ENCODE data around the gene RAB15. TPM values are rescaled to one million over a fixed set of nuclear protein-coding genes. Genes with fewer than 3 reads are reported as not detected.

Gene RAB15
- 13.8 TPM for total RNA-seq
- long read RNA-seq, transcript RAB15-203 (7 exons, 3,515 nt), result major isoform, 5 of 27 reads
- long read RNA-seq, partial matches to known transcripts, result 2 of 27 reads
- long read RNA-seq, other reads (novel, unspliced or antisense), result 19 of 27 reads

- ATAC-seq (peak; percentile 69 to 76), DNase-seq (no peak)
- intact Hi-C loops (cut with DNase I), result no loop called here
- no peaks in the 10 kb centered on the region for H3K9me3 ChIP-seq
- H3K27me3 ChIP-seq (ENCODE audit: low read depth), result no peaks in the 10 kb centered on the region
- peaks cover 12% of the 10 kb centered on the region for H3K4me1 ChIP-seq
- H3K4me3 ChIP-seq, result peak within 1 kb of the TSS; percentile 69
- H3K27ac ChIP-seq, result peak within 1 kb of the TSS; percentile 39
- TF ChIP-seq, protein P1, sequence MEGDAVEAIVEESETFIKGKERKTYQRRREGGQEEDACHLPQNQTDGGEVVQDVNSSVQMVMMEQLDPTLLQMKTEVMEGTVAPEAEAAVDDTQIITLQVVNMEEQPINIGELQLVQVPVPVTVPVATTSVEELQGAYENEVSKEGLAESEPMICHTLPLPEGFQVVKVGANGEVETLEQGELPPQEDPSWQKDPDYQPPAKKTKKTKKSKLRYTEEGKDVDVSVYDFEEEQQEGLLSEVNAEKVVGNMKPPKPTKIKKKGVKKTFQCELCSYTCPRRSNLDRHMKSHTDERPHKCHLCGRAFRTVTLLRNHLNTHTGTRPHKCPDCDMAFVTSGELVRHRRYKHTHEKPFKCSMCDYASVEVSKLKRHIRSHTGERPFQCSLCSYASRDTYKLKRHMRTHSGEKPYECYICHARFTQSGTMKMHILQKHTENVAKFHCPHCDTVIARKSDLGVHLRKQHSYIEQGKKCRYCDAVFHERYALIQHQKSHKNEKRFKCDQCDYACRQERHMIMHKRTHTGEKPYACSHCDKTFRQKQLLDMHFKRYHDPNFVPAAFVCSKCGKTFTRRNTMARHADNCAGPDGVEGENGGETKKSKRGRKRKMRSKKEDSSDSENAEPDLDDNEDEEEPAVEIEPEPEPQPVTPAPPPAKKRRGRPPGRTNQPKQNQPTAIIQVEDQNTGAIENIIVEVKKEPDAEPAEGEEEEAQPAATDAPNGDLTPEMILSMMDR (IDR thresholded peaks at IDR 0.05), result no peak
- no peaks in the 10 kb centered on the region for H3K36me3 ChIP-seq
Observed at GRCh38 chr14:64971943-64972791, at the start of gene RAB15. Gene RAB15 (minus strand): TSS chr14:64972336. CDS start chr14:64972076, 260 bp downstream.

DNA sequence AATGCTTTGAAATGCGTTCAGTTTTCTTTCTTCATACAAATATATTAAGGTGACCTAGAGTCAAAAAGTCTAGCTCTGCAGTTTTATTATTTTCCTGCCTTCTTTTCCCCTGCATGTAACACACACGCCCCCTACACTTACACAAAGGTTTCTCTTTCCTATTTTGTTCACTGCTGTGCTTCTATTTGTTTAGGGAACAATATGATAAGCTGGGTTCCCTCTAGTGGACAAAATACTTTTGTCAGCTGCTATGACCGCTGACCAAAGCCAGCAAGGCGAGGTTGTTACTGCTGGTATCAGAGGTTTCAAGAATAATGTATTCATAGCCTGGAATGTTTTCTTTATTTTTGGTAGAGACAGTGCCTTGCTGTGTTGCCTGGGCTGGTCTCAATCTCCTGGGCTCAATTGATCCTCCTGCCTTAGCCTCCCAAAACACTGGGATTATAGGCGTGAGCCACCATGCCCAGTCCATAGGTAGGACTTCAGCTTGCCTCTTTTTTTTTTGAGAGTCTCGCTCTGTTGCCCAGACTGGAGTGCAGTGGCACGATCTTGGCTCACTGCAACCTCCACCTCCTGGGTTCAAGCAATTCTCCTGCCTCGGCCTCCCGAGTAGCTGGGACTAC, 47.9 kb upstream of the RAB15 start:
- Histone ChIP-seq H3K36me3 (peaks cover 15% of the 10 kb centered on the region), H3K4me3 (no peak overlapping the region), H3K27me3 (ENCODE audit: low read depth) (no peaks in the 10 kb centered on the region), H3K4me1 (peaks cover 9% of the 10 kb centered on the region), H3K9me3 (no peaks in the 10 kb centered on the region), H3K27ac (no peak overlapping the region)
- TF ChIP-seq, protein P1 (IDR thresholded peaks at IDR 0.05), result peak; percentile 69
- intact Hi-C loops (cut with DNase I), result no loop called here
- DNase-seq (no peak), ATAC-seq (peak; percentile 76 to 90)

- Histone ChIP-seq H3K9me3 (no peaks in the 10 kb centered on the region), H3K27ac (no peak overlapping the region), H3K4me3 (no peak overlapping the region), H3K4me1 (peaks cover 9% of the 10 kb centered on the region), H3K27me3 (ENCODE audit: low read depth) (no peaks in the 10 kb centered on the region), H3K36me3 (peaks cover 43% of the 10 kb centered on the region)
- TF ChIP-seq, protein P1 (IDR thresholded peaks at IDR 0.05), result no peak
- ATAC-seq (no peak), DNase-seq (no peak)
- intact Hi-C loops (cut with DNase I), result no loop called here
Observed at GRCh38 chr14:65016471-65016870, 44.3 kb upstream of the RAB15 start.

DNA sequence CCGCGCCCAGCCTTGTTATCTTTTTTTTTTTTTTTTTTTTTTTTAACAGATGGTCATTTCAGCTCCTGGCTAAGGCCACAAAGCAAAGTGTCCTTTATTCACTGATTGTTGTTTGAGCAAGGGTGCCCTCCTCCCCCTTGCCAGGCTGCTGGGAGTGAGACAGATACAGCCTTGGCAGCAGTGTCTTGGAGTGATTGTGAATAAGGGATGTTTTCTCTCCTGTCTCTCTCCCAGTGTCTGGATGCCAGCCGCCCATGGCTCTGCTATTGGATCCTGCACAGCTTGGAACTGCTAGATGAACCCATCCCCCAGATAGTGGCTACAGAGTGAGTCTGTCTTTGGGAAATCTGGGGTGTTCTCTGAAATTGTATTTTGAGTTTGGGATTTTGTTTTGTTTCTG, 43.3 kb upstream of the RAB15 start:
- TF ChIP-seq, protein P1 (IDR thresholded peaks at IDR 0.05), result no peak
- DNase-seq (no peak), ATAC-seq (no peak)
- Histone ChIP-seq H3K36me3 (peaks cover 43% of the 10 kb centered on the region), H3K27me3 (ENCODE audit: low read depth) (no peaks in the 10 kb centered on the region), H3K4me3 (no peak overlapping the region), H3K4me1 (peaks cover 9% of the 10 kb centered on the region), H3K27ac (no peak overlapping the region), H3K9me3 (no peaks in the 10 kb centered on the region)
- intact Hi-C loops (cut with DNase I), result no loop called here

DNA sequence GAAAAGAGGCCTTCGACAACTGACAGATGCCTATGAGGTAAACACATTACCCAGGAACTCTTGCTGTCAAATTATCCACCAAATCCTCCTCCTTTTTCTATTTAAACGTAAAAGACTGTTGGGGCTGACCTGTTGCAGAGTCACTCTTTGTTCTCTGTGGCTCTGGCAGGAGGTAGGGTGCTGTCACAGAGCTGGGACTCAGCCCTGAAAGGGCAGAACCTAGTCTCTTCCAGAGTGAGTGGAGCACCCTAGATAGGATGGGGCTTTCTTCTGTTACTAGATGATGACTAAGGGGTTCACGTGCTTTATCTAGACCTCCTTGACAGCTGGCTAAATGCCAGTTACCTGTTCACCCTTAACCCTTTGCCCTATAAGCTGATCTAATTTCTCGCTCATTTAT, 40.2 kb upstream of the RAB15 start:
- no peak for DNase-seq
- no peak overlapping the region for H3K27ac ChIP-seq
- no peak for ATAC-seq
- H3K4me3 ChIP-seq, result no peak overlapping the region
- intact Hi-C loops (cut with DNase I), result no loop called here
- no peaks in the 10 kb centered on the region for H3K9me3 ChIP-seq
- H3K4me1 ChIP-seq, result no peaks in the 10 kb centered on the region
- no peaks in the 10 kb centered on the region for H3K27me3 ChIP-seq (ENCODE audit: low read depth)
- TF ChIP-seq, protein P1 (IDR thresholded peaks at IDR 0.05), result no peak
- peaks cover 55% of the 10 kb centered on the region for H3K36me3 ChIP-seq

Data from lower lobe of right lung (tissue), 2 donors.